Dendritic cell treated with granulocyte-macrophage colony-stimulating factor and Interleukin-4, amounts not matched to agents 40 ng/mL and 50 ng/mL, for 4 days (primary cell): ENCODE data around the gene SH3RF3.
"Not testable (repeated sequence)": the region's sequence is repeated elsewhere in the genome, so short reads cannot be mapped to it uniquely, and the experiment has no call there.

Source experiments
- H3K27ac Mint-ChIP-seq: one replicate; pipeline ENCODE4 v1.8.0; 2022; ENCODE audit warnings: mild to moderate bottlenecking, mixed read lengths
- H3K27me3 Mint-ChIP-seq: one replicate; pipeline ENCODE4 v1.8.0; 2022; ENCODE audit warnings: mild to moderate bottlenecking, mixed read lengths
- H3K36me3 Mint-ChIP-seq: one replicate; pipeline ENCODE4 v1.8.0; 2022; ENCODE audit warnings: low read depth, mixed read lengths
- H3K4me1 Mint-ChIP-seq: one replicate; pipeline ENCODE4 v1.8.0; 2022; ENCODE audit warnings: low read depth, mixed read lengths
- H3K4me3 Mint-ChIP-seq: one replicate; pipeline ENCODE4 v1.8.0; 2022; ENCODE audit warnings: mild to moderate bottlenecking, moderate library complexity, mixed read lengths
- H3K9me3 Mint-ChIP-seq: one replicate; pipeline ENCODE4 v1.8.0; 2022; ENCODE audit warnings: mixed read lengths
- intact Hi-C: fragments of 100-400 bp; cut with micrococcal nuclease; formaldehyde crosslinking; loops from one replicate; pipeline ENCODE4 v1.15.0; 2022

The SH3RF3 gene

DNA sequence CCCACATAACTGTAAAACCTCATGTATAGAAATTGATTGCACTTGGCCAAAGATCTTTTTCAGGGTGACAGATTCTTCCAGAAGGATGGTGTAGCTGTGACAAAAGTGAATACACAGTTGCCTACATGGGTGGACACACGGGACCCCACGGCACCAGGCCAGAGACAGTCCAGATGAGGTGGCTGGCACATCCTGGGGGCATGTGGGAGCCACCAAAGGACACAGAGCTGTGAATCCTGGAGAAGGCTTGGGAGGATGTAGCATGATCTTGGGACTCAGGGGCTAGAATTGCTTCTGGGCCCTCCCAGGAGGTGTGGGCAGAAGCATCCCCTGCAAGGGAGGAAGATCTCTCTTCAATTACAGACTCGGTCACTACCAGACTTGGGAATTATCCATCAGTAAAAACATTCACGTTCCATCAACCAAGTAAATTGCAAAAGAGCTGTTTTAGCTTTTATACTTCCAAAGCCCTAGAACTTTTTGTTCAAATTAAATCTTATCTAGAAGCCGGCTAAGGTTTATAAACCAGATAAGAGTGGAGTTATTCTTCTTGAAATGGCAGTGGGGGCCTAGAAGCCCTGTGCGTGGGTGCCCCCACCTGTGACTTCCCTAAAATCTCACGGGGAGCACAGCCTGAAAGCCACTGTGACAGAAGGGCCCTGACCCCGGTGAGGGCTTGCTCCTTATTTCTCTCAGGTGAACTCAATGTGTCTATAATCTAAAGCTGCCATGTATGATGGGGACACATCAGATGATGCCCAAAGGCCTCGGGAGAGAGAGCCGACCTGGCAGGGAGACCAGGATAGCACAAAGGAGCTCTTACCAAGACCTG lies 403.1 kb downstream of the SH3RF3 start:
- H3K4me1 Mint-ChIP-seq, result no peaks in the 10 kb centered on the region
- no peak overlapping the region for H3K4me3 Mint-ChIP-seq
- no peaks in the 10 kb centered on the region for H3K9me3 Mint-ChIP-seq
- intact Hi-C loops, result no loop called here
- no peak overlapping the region for H3K27ac Mint-ChIP-seq
- peaks cover 2% of the 10 kb centered on the region for H3K27me3 Mint-ChIP-seq
- no peaks in the 10 kb centered on the region for H3K36me3 Mint-ChIP-seq

DNA sequence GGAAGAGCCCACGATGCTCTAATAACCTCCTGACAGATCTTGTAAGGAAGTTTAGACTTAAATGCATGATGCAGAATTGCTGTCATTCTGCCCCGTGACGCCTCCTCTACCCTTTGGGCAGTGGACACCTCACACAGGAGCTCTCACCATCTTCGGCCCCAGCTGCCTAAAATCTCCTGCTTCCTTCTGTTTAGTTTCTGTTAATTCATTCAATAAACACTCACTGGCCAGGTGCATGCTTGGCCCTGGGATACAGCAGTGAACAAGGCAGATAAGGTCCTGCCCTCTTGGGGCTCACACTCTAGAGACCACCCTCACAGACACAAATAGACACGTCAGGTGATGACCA lies 403.7 kb downstream of the SH3RF3 start:
- no peaks in the 10 kb centered on the region for H3K4me1 Mint-ChIP-seq
- intact Hi-C loops, result no loop called here
- H3K27ac Mint-ChIP-seq, result no peak overlapping the region
- no peak overlapping the region for H3K4me3 Mint-ChIP-seq
- no peaks in the 10 kb centered on the region for H3K36me3 Mint-ChIP-seq
- H3K9me3 Mint-ChIP-seq, result no peaks in the 10 kb centered on the region
- peaks cover 2% of the 10 kb centered on the region for H3K27me3 Mint-ChIP-seq

DNA sequence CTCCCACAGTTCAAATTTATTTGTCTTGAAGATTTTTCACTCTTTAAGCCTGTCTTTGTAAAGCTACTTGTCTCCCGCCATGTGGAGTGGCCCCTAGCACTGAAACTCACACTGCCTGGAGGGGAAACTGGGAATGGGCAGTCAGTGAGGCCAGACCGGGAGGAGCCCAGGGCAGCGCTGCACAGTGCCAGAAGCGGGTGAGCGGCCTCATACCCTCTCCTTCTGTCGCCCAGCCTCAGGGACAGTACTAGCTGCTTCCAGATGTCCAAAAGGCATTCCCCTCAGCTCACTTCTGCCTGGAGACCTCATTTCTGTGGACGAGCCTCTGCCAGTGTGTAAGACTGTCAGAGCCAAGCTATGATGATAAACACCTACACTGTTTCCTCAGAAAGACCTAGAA lies 404.8 kb downstream of the SH3RF3 start:
- intact Hi-C loops, result no loop called here
- Mint-ChIP-seq H3K36me3 (no peaks in the 10 kb centered on the region), H3K4me3 (no peak overlapping the region), H3K9me3 (no peaks in the 10 kb centered on the region), H3K4me1 (no peaks in the 10 kb centered on the region), H3K27ac (no peak overlapping the region), H3K27me3 (peaks cover 3% of the 10 kb centered on the region)

DNA sequence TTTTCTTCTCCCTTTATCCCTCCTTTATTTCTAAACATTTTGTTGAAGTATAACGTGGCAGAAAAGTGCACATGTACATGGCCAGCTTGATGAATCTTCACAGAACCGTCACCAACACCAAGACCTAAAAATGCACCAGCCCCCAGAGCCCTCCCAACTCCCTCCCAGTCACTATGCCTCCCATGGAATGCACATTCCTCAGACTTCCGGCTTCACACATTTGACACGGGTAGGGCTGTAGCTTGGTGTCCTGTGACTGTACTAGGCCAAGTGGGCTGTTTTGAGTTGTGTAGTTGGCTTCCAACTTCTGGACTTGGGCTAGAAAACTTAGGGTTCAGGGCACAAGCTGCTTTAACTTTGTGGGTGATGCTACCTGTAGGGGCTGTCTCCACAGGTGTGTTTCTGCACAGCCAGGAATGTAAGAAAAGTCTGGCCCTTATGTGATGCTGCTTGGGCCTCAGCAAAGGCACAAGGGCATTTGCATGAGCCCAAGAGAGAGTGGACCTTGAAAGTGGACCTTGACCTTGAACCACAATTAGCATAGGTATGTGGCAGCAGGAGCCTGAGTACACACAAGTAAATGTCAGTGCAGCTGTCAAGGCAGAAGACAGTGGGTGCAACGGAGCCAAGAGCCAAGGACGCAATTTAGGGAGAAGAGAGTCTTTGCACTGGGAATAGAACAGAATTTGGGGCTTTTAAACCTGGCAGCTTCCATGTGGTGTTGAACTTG lies 406.4 kb downstream of the SH3RF3 start:
- Mint-ChIP-seq H3K4me3 (no peak overlapping the region), H3K27ac (no peak overlapping the region), H3K9me3 (no peaks in the 10 kb centered on the region), H3K4me1 (no peaks in the 10 kb centered on the region), H3K36me3 (no peaks in the 10 kb centered on the region), H3K27me3 (peaks cover 3% of the 10 kb centered on the region)
- intact Hi-C loops, result no loop called here

DNA sequence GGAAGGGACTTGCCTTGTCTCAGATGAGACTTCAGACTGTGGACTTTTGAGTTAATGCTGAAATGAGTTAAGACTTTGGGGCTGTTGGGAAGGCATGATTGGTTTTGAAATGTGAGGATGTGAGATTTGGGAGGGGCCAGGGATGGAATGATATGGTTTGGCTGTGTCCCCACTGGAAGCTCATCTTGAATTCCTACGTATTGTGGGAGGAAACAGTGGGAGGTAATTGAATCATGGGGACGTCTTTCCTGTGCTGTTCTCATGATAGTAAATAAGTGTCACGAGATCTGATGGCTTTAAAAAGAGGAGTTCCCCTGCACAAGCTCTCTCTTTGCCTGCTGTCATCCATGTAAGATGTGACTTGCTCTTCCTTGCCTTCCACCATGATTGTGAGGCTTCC lies 407.6 kb downstream of the SH3RF3 start:
- intact Hi-C loops, H3K27ac Mint-ChIP-seq, H3K4me3 Mint-ChIP-seq, H3K9me3 Mint-ChIP-seq, H3K27me3 Mint-ChIP-seq, H3K4me1 Mint-ChIP-seq, H3K36me3 Mint-ChIP-seq: not testable (repeated sequence)

DNA sequence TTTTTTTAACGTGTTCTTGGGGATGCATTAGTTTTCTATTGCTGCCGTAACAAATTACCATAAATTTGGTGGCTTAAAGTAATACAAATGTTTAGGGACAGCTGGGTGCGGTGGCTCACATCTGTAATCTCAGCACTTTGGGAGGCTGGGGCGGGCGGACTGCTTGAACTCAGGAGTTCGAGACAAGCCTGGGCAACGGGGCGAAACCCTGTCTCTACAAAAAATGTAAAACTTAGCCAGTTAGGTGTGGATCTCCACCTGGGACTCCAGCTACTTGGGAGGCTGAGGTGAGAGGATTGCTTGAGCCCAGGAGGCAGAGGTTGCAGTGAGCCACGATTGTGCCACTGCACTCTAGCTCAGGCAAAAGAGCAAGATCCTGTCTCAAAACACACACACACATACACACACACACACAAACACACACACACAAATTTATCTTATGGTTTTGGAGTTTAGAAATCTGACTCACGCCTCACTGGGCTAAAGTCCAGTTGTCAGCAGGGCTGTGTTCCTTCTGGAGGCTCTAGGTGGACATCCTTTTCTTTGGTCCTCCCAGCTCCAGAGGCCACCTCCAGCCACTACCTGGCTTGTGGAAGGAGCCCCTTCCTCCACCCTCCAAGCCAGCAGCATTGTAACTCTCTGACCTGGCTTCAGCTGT lies 408.7 kb downstream of the SH3RF3 start:
- no peak overlapping the region for H3K27ac Mint-ChIP-seq
- no peaks in the 10 kb centered on the region for H3K4me1 Mint-ChIP-seq
- peaks cover 1% of the 10 kb centered on the region for H3K27me3 Mint-ChIP-seq
- intact Hi-C loops, result no loop called here
- H3K9me3 Mint-ChIP-seq, result no peaks in the 10 kb centered on the region
- H3K4me3 Mint-ChIP-seq, result no peak overlapping the region
- H3K36me3 Mint-ChIP-seq, result no peaks in the 10 kb centered on the region

DNA sequence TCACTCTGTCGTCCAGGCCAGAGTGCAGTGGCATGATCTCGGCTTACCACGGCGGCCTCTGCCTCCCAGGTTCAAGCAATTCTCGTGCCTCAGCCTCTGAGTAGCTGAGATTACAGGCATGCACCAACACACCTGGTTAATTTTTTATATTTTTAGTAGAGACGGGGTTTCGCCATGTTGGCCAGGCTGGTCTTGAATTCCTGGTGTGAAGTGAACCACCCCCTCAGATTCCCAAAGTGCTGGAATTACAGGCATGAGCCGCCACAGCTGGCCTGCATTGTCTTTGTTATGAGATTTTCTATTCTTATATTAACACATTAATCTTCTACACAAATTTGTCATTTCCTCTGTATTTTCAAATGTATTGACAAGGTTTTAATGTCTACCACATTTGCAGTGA lies 409.5 kb downstream of the SH3RF3 start:
- intact Hi-C loops, result no loop called here
- H3K27ac Mint-ChIP-seq, result no peak overlapping the region
- peaks cover 1% of the 10 kb centered on the region for H3K27me3 Mint-ChIP-seq
- H3K4me3 Mint-ChIP-seq, result no peak overlapping the region
- H3K4me1 Mint-ChIP-seq, result no peaks in the 10 kb centered on the region
- H3K9me3 Mint-ChIP-seq, result no peaks in the 10 kb centered on the region
- no peaks in the 10 kb centered on the region for H3K36me3 Mint-ChIP-seq

DNA sequence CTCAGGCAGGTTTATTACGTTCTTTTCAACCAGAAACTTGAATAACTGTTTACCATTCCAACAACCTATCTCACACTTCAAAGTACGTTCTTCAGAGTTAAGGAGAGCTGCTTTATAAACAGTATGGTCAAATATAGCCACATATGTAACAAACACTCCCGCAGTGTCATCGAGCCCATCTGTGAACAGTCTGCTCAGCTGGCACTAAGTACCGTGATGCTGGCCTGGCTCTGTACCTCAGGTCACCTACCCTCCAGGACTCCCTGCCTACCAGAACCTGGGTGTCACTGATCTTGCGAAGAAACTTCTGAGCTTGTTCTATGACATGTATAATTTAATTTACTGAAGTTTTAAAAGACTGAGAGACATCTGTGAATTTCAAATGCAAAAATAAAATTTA lies 413.4 kb downstream of the SH3RF3 start:
- H3K27me3 Mint-ChIP-seq, result peaks cover 3% of the 10 kb centered on the region
- H3K4me3 Mint-ChIP-seq, result no peak overlapping the region
- intact Hi-C loops, result no loop called here

DNA sequence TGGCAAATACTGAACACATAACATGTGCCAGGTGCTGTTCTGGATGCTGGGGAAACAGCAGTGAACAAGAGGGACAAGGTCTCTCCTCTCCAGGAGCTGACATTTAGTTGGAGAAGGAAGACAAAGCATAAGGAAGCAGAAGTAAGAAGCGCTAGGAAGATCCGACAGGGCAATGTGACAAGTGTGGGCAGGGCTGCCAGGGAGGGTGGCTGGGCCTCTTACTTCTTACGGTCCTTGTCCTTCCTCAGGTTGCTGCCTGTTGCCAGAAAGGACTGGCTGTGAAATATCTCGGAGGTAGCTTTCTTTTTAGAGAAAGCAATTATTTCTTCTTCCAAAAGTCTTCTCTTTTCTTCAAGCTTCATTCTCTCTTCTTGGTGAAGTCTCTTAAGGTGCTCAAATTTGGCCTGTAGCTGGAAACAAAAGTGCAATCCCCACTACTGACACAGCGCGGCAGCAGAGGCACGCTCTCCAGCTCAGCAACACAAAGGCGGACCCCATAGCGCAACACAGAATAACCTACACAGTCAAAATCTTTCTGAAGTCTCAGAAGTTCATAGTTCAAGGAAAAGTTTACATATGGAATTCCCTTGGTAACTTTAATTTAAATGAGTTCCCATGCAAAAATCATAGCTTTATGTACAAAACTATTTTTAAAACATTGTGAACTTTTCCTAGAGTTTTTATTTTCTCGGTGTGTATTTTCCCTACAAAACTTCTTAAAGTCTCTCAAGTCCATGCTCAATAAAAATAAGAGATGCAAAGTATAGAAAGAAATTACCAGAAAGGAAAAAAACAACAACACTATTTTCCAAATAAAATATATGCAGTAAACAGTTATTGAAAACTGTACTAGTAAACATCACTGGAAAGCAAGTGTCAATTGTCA lies 417.1 kb downstream of the SH3RF3 start:
- no peaks in the 10 kb centered on the region for H3K9me3 Mint-ChIP-seq
- intact Hi-C loops, result loop anchor here (2.0 kb wide), 1 partner anchor 117 kb away; no protein-coding TSS in a partner anchor
- H3K4me3 Mint-ChIP-seq, result no peak overlapping the region
- H3K27ac Mint-ChIP-seq, result no peak overlapping the region
- peaks cover 16% of the 10 kb centered on the region for H3K36me3 Mint-ChIP-seq
- peaks cover 2% of the 10 kb centered on the region for H3K27me3 Mint-ChIP-seq
- peaks cover 7% of the 10 kb centered on the region for H3K4me1 Mint-ChIP-seq

More for the DNA sequence above, 413.4 kb downstream of the SH3RF3 start:
- H3K27ac Mint-ChIP-seq, result no peak overlapping the region
- peaks cover 7% of the 10 kb centered on the region for H3K4me1 Mint-ChIP-seq
- peaks cover 16% of the 10 kb centered on the region for H3K36me3 Mint-ChIP-seq
- no peaks in the 10 kb centered on the region for H3K9me3 Mint-ChIP-seq

DNA sequence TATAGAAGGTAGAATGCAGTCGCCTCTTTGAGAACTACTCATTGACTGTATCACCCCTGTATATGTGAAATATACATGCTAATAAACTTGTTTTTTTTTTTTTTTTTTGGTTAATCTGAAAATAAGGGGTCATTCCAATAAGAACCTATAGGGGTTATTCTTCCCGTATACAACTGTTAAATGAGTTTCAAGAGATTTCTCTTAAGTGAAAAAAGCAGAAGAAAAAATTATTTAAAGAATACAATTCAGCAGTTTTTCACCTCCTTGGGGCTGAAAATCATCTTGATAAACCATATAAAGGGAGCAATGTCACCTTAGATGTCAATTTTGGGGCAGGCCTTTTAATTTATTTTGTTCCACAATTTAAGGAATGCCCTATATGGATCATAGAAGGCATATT lies 418.3 kb downstream of the SH3RF3 start:
- Mint-ChIP-seq H3K27me3 (peaks cover 2% of the 10 kb centered on the region), H3K9me3 (no peaks in the 10 kb centered on the region), H3K4me3 (no peak overlapping the region), H3K4me1 (peaks cover 7% of the 10 kb centered on the region), H3K36me3 (peaks cover 21% of the 10 kb centered on the region), H3K27ac (no peak overlapping the region)
- intact Hi-C loops, result loop anchor here (2.0 kb wide), 1 partner anchor 116 kb away; no protein-coding TSS in a partner anchor

DNA sequence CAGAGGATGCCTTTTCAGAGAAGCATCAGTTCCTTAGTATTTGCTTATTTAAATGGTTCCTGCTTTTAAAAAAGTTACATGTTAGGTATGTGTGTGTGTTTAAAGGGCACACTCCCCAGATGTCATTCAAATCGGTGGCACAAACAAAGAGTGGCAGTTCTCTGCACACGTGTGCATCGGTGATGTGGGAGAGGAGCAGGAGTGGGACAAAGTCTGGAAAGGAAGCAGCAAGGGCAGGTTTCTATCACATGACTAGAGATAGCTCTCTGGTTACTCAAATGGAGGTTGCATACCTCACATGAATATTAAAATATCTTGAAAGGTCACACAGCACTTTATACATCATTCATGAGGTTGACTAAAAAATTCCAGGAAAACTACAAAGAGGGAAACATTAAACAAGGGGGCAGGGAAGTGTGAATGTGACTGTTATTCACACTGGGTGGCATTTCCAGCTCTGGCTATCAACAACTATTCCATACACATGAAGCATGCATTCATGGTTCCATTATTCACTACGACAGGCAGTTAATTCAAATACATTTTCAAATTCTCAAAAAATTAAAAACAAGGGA lies 420.1 kb downstream of the SH3RF3 start:
- intact Hi-C loops, result no loop called here
- H3K27me3 Mint-ChIP-seq, result peaks cover 2% of the 10 kb centered on the region

More for the DNA sequence above, 420.1 kb downstream of the SH3RF3 start:
- H3K9me3 Mint-ChIP-seq, result no peaks in the 10 kb centered on the region
- no peak overlapping the region for H3K27ac Mint-ChIP-seq
- H3K4me3 Mint-ChIP-seq, result no peak overlapping the region
- H3K36me3 Mint-ChIP-seq, result peaks cover 32% of the 10 kb centered on the region
- H3K4me1 Mint-ChIP-seq, result peaks cover 7% of the 10 kb centered on the region
